Psoas muscle (tissue), 8 donors: ENCODE data around the gene MCCD1. TPM values are rescaled to one million over a fixed set of nuclear protein-coding genes. Genes with fewer than 3 reads are reported as not detected.

Experiments used
- ATAC-seq, 4 donors: fragments of 200-7000 bp; cut with Tn5 transposase; one replicate each; pipeline ENCODE4 v1.9.1; 2020; ENCODE audit warnings: moderate library complexity in 3 of 4, mild to moderate bottlenecking in 2 of 4
- DNase-seq, 2 donors: peaks; one replicate each; pipeline ENCODE4 v3.0.0-alpha.2; 2020
- H3K27ac ChIP-seq: fragments of 200-600 bp; one replicate; pipeline ENCODE4 v1.8.0; 2022
- H3K27me3 ChIP-seq, 3 donors: fragments of 200-600 bp in 1 of 3; one replicate each; pipeline versions ENCODE4 v1.6.1 to v1.8.0; 2013 to 2022; ENCODE audit warnings: low read length in 2 of 3, mild to moderate bottlenecking in 2 of 3, moderate library complexity in 1 of 3; ENCODE audit not compliant: insufficient read depth in 3 of 3
- H3K36me3 ChIP-seq, 2 donors: fragments of 200-600 bp in 1 of 2; one replicate each; pipeline versions ENCODE4 v1.6.1 to v1.8.0; 2013 to 2022; ENCODE audit warnings: low read depth in 1 of 2, mild to moderate bottlenecking in 1 of 2, moderate library complexity in 1 of 2; ENCODE audit not compliant: insufficient read depth in 1 of 2
- H3K4me1 ChIP-seq: fragments of 200-600 bp; one replicate; pipeline ENCODE4 v1.8.0; 2022
- H3K4me3 ChIP-seq: fragments of 200-600 bp; one replicate; pipeline ENCODE4 v1.8.0; 2022; ENCODE audit warnings: mild to moderate bottlenecking
- H3K9me3 ChIP-seq: fragments of 200-600 bp; one replicate; pipeline ENCODE4 v1.8.0; 2022
- WGBS, 3 donors: extraction: QIAGEN DNeasy Blood & Tissue Kit; methylation state at CpG; one replicate each; pipeline versions ENCODE4 v1.1.6 to v1.1.7; 2013; 5-methylcytosine and 5-hydroxymethylcytosine counted together
- intact Hi-C, 2 donors: fragments of 100-400 bp; cut with DNase I; formaldehyde crosslinking; loops; one replicate each; pipeline versions ENCODE4 v1.11.0 to v1.14.2; 2022
- polyA plus RNA-seq, 3 donors: library from polyadenylated mRNA; stranded (reverse); fragments of 200-250 nt; gene quantifications; one replicate each; pipeline ENCODE4 v1.2.3, GENCODE V29; 2013
- total RNA-seq, 4 donors: library from RNA; stranded (reverse); fragmentation: NEBNext Ultra II Directional in 2 of 4; extraction: Animal tissue kit (Norgen Biotek cat#: 25700) in 2 of 4; gene quantifications; one replicate each; pipeline versions ENCODE4 v1.2.1 to v1.2.4, GENCODE V29; 2021 to 2023
- TF ChIP-seq, protein P1 (sequence below): fragments of 200-600 bp; IDR thresholded peaks from one replicate; pipeline ENCODE4 v1.8.0; 2022; ENCODE audit warnings: antibody characterized with exemption
- donor health status: healthy with polysubstance abuse.
- donor health status: DM: no; HTN: no; CAD: no; lungs with moderate emphysema.
- donor health status: Bipolar disorder and iron deficiency.
- donor health status: healthy.
- donor health status: DM: yes; HTN: yes; CAD: no.
- donor health status: DM: no; HTN: no; CAD: no.
- donor health status: DM: no; HTN: no; CAD: no.
- donor health status: DM: yes; HTN: yes; CAD: no.

MCCD1 gene
- total and polyA plus RNA-seq, 7 donors: not detected

DNA sequence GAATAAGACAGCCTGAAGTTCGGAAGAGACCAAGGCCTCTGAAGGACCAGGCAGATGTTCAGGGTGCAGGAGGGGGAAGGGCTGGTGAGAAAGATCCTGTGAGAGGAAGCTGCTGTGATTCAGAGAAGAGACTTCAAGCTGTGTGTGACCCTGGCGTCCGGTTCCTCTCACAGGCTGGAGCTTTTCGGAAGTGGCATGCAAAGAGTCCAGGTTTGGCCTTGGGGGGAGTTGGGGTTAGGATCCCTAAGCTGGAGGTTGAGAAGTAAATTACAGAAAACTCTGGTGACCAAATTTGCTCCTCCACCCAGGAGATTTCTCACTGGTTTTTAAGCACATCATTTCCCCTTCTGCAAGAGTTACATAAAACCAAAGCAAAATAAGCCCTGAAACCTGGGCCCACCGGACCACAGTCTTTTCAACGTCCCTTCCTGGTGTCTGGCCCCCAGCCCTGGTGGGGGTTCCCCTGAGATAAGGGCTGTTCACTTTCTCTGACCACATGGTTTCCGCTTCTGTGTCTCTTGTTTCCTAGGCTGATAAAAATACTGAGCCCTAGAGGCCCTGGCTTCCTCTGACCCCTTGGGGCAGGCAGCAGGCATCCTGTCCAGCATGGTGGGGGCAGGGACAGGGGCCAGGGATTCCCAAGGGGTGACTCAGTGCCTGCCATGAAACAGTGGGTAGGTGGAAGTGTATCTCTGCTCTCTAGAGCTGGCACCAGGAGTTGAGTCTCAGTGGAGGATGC lies 31.4 kb downstream of the MCCD1 start:
- H3K4me3 ChIP-seq: peak overlapping the region; percentile 13
- TF ChIP-seq, protein P1, sequence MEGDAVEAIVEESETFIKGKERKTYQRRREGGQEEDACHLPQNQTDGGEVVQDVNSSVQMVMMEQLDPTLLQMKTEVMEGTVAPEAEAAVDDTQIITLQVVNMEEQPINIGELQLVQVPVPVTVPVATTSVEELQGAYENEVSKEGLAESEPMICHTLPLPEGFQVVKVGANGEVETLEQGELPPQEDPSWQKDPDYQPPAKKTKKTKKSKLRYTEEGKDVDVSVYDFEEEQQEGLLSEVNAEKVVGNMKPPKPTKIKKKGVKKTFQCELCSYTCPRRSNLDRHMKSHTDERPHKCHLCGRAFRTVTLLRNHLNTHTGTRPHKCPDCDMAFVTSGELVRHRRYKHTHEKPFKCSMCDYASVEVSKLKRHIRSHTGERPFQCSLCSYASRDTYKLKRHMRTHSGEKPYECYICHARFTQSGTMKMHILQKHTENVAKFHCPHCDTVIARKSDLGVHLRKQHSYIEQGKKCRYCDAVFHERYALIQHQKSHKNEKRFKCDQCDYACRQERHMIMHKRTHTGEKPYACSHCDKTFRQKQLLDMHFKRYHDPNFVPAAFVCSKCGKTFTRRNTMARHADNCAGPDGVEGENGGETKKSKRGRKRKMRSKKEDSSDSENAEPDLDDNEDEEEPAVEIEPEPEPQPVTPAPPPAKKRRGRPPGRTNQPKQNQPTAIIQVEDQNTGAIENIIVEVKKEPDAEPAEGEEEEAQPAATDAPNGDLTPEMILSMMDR: no peak

DNA sequence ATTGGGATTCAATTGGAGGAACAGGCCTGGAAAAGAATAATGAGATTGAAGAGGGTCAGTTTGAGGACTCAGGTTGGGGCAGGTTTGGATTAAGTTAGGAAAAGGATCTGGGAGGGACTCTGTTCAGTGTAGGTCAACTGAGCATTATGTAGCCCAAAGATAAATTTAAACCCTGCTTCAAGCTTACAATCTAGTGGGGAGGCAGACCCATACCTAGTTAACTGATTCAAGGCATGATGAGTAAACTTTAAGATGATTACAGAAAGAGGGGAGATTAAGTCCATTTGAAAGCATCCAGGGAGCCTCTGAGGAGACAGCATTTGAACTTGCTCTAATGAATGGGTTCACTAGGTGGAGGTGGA lies 31.9 kb downstream of the MCCD1 start:
- intact Hi-C loops: no loop called here
- peaks cover 22% of the 10 kb centered on the region for H3K4me1 ChIP-seq
- ATAC-seq: no peak

More for the DNA sequence above, 31.4 kb downstream of the MCCD1 start:
- DNase-seq (peak; percentile 62 to 75), ATAC-seq (peak; percentile 76 to 84 (median 78))
- Histone ChIP-seq H3K4me1 (peaks cover 22% of the 10 kb centered on the region), H3K27me3 (no peaks in the 10 kb centered on the region), H3K9me3 (no peaks in the 10 kb centered on the region), H3K27ac (peak overlapping the region; percentile 58), H3K36me3 (peaks cover 3 to 44% of the 10 kb centered on the region in 2 donors)
- WGBS, 3 donors: 48 to 65% (median 62%) methylated on average over 7 of the region's 7 CpGs
- intact Hi-C loops: no loop called here

DNA sequence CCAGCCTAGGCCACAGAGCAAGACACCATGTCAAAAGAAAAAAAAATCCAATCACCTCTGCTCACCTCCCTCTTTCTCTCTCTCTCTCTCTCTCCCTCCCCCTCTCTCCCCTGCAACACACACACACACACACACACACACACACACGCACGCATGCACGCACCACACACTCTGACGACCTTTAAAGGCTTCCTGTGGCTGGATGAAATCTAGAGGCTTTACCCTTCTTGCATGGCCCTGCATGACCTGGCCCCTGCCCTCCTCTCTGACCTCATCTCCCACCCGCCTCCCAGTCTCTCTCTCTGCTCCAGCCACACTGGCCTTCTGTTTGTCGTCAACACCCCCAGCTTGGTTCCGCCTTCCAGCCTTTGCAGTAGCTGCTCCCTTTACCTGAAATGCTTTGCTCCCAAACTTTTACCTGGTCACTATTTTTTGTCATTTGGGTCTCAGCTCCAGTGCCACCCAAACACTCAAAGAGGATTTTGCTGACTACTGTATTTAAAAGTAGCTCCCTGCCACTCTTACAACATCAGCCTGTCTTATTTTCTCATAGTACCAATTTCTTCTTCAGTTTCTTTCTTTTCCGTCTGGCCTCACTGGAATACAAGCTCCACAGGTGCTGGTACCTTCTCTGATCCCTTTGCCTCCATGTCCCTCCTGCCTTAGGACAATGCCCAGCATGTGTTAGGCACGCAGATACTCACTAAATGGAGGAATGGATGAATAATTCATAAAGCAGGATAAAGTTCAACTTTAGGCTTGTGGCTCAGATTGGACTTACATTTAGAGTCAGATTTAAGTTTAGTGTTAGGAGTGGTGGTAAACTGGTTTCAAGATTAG lies 39.0 kb downstream of the MCCD1 start:
- H3K4me1 ChIP-seq: no peaks in the 10 kb centered on the region
- intact Hi-C loops: no loop called here
- H3K36me3 ChIP-seq: no peaks in the 10 kb centered on the region
- no peak overlapping the region for H3K4me3 ChIP-seq
- H3K27ac ChIP-seq: no peak overlapping the region
- 34 to 55% (median 40%) methylated on average over 7 to 9 of the region's 9 CpGs for WGBS, 3 donors
- peaks cover 0 to 2% (median 0%) of the 10 kb centered on the region in 3 donors for H3K27me3 ChIP-seq
- H3K9me3 ChIP-seq: no peaks in the 10 kb centered on the region
- no peak for DNase-seq
- ATAC-seq: no peak
- TF ChIP-seq, protein P1: no peak

More for the DNA sequence above, 31.9 kb downstream of the MCCD1 start:
- DNase-seq: no peak
- TF ChIP-seq, protein P1: no peak
- Histone ChIP-seq H3K4me3 (peak overlapping the region; percentile 13), H3K9me3 (no peaks in the 10 kb centered on the region), H3K36me3 (peaks cover 3 to 44% of the 10 kb centered on the region in 2 donors), H3K27ac (peak overlapping the region; percentile 58), H3K27me3 (no peaks in the 10 kb centered on the region)

DNA sequence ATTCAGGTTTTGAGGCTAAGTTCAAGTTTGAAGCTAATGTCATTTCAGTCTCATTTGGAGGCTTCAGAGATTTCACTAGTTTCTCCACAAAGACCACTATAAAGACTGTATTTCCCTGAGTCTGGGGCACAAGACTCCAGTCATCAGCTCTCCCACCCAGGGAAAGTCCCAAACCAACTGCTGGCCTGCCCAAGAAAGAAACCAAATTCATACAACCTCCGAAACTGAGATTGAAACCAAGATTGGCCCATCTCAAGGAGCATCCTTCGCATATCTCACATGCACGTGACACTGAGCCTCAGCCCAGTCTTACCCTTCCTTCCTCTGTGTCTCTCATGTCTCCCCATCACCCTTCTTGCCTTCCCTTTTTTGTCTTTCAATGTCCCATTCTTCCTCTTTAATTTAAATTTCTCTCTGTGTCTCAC lies 39.8 kb downstream of the MCCD1 start:
- DNase-seq (no peak), ATAC-seq (no peak)
- Histone ChIP-seq H3K4me3 (no peak overlapping the region), H3K4me1 (no peaks in the 10 kb centered on the region), H3K36me3 (no peaks in the 10 kb centered on the region), H3K9me3 (no peaks in the 10 kb centered on the region), H3K27me3 (peaks cover 0 to 2% (median 0%) of the 10 kb centered on the region in 3 donors), H3K27ac (no peak overlapping the region)
- 72 to 77% (median 73%) methylated on average over 3 of the region's 3 CpGs for WGBS, 3 donors
- intact Hi-C loops: no loop called here
- TF ChIP-seq, protein P1: no peak
